Progenitor cell of endocrine pancreas (in vitro differentiated cells): ENCODE measurements around the gene TTLL3. TPM values are rescaled to one million over a fixed set of nuclear protein-coding genes. Genes with fewer than 3 reads are reported as not detected.
"Not testable (repeated sequence)": the region's sequence is repeated elsewhere in the genome, so short reads cannot be mapped to it uniquely, and the experiment has no call there.

Experiments
- DNase-seq: peaks from one replicate; pipeline ENCODE4 v3.0.0; 2021; ENCODE audit warnings: low spot score; ENCODE audit not compliant: unreplicated experiment
- H3K27ac Mint-ChIP-seq: 2 replicates; pipeline ENCODE4 v1.8.0; 2021; ENCODE audit warnings: mild to moderate bottlenecking, moderate library complexity, mixed read lengths
- H3K27me3 Mint-ChIP-seq: 2 replicates; pipeline ENCODE4 v1.8.0; 2021; ENCODE audit warnings: mixed read lengths
- H3K36me3 Mint-ChIP-seq: 2 replicates; pipeline ENCODE4 v1.8.0; 2022; ENCODE audit warnings: mixed read lengths; ENCODE audit not compliant: insufficient read depth
- H3K4me1 Mint-ChIP-seq: 2 replicates; pipeline ENCODE4 v1.8.0; 2021; ENCODE audit warnings: low read depth, mixed read lengths
- H3K4me3 Mint-ChIP-seq: 2 replicates; pipeline ENCODE4 v1.8.0; 2021; ENCODE audit warnings: low read depth, mild to moderate bottlenecking, moderate library complexity, mixed read lengths
- H3K9me3 Mint-ChIP-seq: 2 replicates; pipeline ENCODE4 v1.8.0; 2021; ENCODE audit warnings: low read depth, mixed read lengths
- total RNA-seq: library from RNA; stranded (reverse); gene quantifications from 2 replicates; pipeline ENCODE4 v1.2.1, GENCODE V29; 2021
- TF ChIP-seq, protein P1 (sequence below): fragments of 200-600 bp; sonication (generic); IDR thresholded peaks from one replicate; pipeline ENCODE4 v1.5.0; 2021; ENCODE audit warnings: antibody characterized with exemption, mild to moderate bottlenecking; ENCODE audit not compliant: unreplicated experiment

Gene TTLL3
- total RNA-seq, 1 donor from 2014 or later: 51.6 TPM

DNA sequence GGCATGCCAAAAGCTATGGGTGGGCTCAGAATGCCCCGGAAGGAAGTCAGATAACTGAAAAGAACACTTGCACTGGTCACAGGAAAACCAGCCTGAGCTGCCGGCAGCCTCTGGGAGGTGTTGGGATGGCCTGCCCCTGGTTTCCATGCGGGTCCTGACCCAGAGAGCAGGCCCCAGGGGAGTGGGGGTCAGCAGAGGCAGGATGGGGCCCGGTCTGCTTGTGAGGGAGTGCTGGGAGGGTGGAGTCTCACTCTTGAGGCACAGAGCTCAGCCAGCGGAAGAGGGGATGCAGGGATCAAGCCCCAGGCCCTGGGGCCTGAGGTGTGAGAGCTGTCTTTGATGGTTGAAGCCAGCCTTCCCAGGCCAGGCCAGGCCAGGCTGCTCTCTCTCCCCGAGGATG lies 36.2 kb downstream of the TTLL3 start:
- H3K4me3 Mint-ChIP-seq: no peak overlapping the region
- H3K36me3 Mint-ChIP-seq: peaks cover 7% of the 10 kb centered on the region
- peaks cover 9% of the 10 kb centered on the region for H3K4me1 Mint-ChIP-seq
- no peak overlapping the region for H3K27ac Mint-ChIP-seq
- H3K27me3 Mint-ChIP-seq: peaks cover 3% of the 10 kb centered on the region
- no peak for DNase-seq
- TF ChIP-seq, protein P1, sequence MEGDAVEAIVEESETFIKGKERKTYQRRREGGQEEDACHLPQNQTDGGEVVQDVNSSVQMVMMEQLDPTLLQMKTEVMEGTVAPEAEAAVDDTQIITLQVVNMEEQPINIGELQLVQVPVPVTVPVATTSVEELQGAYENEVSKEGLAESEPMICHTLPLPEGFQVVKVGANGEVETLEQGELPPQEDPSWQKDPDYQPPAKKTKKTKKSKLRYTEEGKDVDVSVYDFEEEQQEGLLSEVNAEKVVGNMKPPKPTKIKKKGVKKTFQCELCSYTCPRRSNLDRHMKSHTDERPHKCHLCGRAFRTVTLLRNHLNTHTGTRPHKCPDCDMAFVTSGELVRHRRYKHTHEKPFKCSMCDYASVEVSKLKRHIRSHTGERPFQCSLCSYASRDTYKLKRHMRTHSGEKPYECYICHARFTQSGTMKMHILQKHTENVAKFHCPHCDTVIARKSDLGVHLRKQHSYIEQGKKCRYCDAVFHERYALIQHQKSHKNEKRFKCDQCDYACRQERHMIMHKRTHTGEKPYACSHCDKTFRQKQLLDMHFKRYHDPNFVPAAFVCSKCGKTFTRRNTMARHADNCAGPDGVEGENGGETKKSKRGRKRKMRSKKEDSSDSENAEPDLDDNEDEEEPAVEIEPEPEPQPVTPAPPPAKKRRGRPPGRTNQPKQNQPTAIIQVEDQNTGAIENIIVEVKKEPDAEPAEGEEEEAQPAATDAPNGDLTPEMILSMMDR: no peak
- H3K9me3 Mint-ChIP-seq: no peaks in the 10 kb centered on the region

DNA sequence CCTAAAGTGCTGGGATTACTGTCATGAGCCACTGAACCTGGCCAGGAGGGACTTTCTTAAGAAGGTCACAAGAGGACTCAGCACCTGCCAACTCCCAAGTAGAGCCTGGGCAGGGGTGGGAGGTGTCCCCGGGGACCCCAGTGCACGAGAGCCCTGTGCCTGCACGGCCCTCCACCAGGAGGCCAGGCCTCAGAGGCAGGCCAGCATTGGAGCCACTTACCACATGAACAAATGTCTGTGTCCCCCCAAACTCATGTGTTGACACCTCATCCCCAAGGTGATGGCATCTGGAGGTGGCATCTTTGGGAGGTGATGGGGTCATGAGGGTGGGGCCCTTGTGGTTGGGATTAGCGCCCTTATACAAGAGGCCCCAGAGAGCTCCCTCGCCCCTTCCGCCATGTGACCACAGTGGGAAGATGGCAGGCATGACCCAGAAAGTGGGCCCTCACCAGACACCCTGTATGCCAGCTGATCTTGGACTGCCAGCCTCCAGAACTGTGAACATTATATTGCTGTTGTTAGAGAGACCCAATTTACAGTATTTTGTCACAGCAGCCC lies 36.9 kb downstream of the TTLL3 start:
- TF ChIP-seq, protein P1: no peak
- no peak overlapping the region for H3K27ac Mint-ChIP-seq
- H3K36me3 Mint-ChIP-seq: peaks cover 4% of the 10 kb centered on the region
- peaks cover 9% of the 10 kb centered on the region for H3K4me1 Mint-ChIP-seq
- peaks cover 8% of the 10 kb centered on the region for H3K27me3 Mint-ChIP-seq
- H3K9me3 Mint-ChIP-seq: no peaks in the 10 kb centered on the region
- DNase-seq: no peak
- H3K4me3 Mint-ChIP-seq: no peak overlapping the region

DNA sequence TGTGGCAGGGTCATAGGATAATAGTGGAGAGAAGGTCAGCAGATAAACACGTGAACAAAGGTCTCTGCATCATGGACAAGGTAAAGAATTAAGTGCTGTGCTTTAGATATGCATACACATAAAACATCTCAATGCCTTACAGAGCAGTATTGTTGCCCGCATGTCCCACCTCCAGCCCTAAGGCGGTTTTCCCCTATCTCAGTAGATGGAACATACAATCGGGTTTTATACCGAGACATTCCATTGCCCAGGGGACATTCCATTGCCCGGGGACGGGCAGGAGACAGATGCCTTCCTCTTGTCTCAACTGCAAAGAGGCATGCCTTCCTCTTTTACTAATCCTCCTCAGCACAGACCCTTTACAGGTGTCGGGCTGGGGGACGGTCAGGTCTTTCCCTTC lies 37.8 kb downstream of the TTLL3 start:
- not testable (repeated sequence) for H3K4me1 Mint-ChIP-seq, H3K4me3 Mint-ChIP-seq
- H3K27ac Mint-ChIP-seq: peak overlapping the region; percentile 67

DNA sequence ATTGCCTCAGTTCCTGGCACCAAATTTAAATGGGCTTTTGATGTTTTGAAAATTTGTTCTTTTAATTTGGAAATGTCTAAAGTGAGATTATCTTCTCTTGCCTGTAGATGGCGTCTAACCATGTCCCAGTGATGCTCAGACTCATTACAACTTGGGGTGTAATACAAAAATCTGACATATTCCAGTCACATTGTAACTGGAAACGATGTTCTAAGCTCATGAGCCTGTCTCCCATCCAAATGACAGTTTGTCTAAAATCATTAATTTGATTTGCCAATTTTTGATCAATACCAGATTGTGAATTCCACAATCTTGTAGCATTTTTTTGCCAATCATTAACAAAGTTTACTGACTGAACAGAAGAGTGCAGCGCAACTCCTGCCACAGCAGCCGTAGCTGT lies 38.8 kb downstream of the TTLL3 start:
- DNase-seq, H3K4me3 Mint-ChIP-seq, H3K36me3 Mint-ChIP-seq, H3K9me3 Mint-ChIP-seq: not testable (repeated sequence)
- Mint-ChIP-seq H3K27me3 (peaks cover 12% of the 10 kb centered on the region), H3K27ac (peak overlapping the region; percentile 6), H3K4me1 (peaks cover 15% of the 10 kb centered on the region)
- TF ChIP-seq, protein P1: peak; percentile 65

More for the DNA sequence above, 37.8 kb downstream of the TTLL3 start:
- not testable (repeated sequence) for H3K27me3 Mint-ChIP-seq, H3K9me3 Mint-ChIP-seq, H3K36me3 Mint-ChIP-seq, DNase-seq

DNA sequence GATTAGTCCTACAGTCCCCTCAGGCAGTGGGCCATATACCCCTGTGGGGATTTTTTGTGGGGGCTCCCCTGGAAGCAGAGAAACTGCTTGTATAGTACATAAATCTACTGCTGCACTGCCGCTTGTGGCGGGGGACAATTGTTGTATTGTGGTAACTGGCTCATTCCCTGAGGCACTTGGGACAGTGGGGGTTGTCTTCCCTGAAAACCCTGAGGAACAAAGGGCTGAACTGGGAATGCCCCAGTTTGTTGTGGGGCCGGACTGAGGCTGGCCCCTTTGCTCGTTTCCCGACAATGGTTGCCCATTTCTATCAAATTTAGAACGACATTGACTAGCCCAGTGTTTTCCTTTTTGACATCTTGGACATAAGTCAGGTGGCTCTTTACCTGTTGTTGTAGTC lies 41.3 kb downstream of the TTLL3 start:
- not testable (repeated sequence) for H3K27ac Mint-ChIP-seq, DNase-seq, H3K4me3 Mint-ChIP-seq, H3K36me3 Mint-ChIP-seq, H3K9me3 Mint-ChIP-seq
- H3K4me1 Mint-ChIP-seq: peaks cover 21% of the 10 kb centered on the region
- peaks cover 15% of the 10 kb centered on the region for H3K27me3 Mint-ChIP-seq

DNA sequence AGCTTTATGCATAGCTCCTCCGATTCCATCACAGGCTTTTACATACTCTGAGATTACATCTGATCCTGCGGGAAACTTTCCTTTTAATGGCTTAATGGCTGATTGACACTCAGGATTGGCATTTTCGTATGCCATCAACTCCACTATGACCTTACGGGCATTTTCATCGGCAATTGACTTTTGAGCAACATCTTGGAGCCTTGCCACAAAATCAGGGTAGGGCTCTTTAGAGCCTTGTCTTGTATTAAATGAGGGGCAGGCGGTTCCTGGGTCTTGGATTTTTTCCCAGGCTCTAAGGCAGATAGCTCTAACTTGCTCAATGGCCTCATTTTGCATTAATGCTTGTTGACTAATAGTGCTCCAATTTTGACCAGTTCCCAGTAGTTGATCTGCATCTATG lies 41.9 kb downstream of the TTLL3 start:
- not testable (repeated sequence) for H3K4me3 Mint-ChIP-seq, H3K36me3 Mint-ChIP-seq, H3K27ac Mint-ChIP-seq, H3K9me3 Mint-ChIP-seq, DNase-seq
- Mint-ChIP-seq H3K27me3 (peaks cover 15% of the 10 kb centered on the region), H3K4me1 (peaks cover 21% of the 10 kb centered on the region)

DNA sequence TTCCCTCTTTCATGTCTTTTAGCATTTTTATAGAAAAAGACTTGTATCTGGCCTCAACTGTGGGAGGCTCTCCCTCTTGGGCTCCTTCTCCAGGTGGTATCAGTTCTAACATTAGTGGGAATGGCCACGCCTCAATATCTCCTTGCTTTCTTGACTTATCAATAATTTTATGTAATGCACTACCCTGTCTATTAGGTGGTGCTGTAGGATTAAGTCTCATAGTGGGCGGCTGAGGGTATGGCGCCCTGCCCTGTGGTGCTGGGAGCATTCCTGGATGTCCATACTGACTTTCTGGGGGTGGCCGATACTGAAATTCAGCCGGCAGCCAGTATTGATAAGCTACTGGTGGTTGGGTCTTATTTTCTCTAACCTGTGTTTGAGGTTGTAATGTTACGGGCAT lies 42.5 kb downstream of the TTLL3 start:
- Mint-ChIP-seq H3K4me3 (no peak overlapping the region), H3K4me1 (peaks cover 21% of the 10 kb centered on the region), H3K27me3 (peaks cover 15% of the 10 kb centered on the region), H3K36me3 (no peaks in the 10 kb centered on the region), H3K27ac (no peak overlapping the region), H3K9me3 (no peaks in the 10 kb centered on the region)
- TF ChIP-seq, protein P1: no peak
- DNase-seq: no peak

DNA sequence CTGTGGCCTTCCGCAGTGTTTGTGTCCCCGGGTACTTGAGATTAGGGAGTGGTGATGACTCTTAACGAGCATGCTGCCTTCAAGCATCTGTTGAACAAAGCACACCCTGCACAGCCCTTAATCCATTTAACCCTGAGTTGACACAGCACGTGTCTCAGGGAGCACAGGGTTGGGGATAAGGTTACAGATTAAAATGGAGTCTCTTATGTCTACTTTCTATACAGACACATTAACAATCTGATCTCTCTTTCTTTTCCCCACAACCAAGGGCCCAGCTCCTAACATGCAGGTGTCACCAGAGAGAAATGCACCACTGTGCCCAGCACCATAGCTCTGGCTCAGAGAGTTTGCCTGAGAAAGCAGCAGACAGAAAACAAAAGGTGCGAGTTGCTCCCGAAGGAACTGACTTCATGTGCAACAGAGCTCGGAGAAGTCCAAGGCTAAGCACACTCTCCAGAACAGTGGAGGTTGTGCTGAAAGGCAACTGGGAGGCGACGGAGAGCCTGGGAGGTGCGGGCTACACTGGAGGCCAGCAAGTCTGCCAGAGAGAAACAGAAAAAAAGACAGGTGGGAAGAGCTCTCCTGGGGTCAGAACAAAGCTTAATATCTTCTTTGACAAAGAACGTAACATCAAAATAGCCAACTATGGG lies 44.4 kb downstream of the TTLL3 start:
- not testable (repeated sequence) for H3K36me3 Mint-ChIP-seq, H3K9me3 Mint-ChIP-seq, H3K4me3 Mint-ChIP-seq, DNase-seq, H3K27ac Mint-ChIP-seq
- Mint-ChIP-seq H3K4me1 (peaks cover 12% of the 10 kb centered on the region), H3K27me3 (peaks cover 19% of the 10 kb centered on the region)
